22Rv1 (cell line): ENCODE results near the gene STRADB.

Experiments used
- ZFX ChIP-seq: fragments of 450-650 bp; IDR thresholded peaks from 2 replicates; pipeline ENCODE4 v1.6.1; 2017; ENCODE audit warnings: antibody characterized with exemption, borderline replicate concordance
- TF ChIP-seq, protein P1 (sequence below): fragments of 450-650 bp; IDR thresholded peaks from 2 replicates; pipeline ENCODE4 v1.5.1; 2017; ENCODE audit warnings: mild to moderate bottlenecking

DNA sequence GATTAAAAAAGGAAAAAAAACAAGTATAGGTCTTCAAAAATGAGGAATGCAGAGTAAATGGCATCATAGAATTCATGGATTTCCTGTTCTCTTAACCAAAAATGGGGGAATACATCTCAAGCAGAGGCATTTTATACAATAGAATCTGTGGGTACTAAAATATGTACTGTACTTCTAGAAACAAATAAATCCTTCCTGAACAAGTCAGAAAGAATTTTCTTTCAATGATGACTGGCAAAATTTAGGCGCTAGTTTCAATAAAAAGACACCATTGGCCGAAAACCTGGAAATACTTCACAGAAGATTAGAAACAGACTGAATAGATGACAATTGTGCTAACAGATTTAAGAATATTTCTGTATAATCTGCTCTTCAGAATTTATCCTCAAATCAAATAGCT, 15.4 kb upstream of the STRADB start:
- TF ChIP-seq, protein P1, sequence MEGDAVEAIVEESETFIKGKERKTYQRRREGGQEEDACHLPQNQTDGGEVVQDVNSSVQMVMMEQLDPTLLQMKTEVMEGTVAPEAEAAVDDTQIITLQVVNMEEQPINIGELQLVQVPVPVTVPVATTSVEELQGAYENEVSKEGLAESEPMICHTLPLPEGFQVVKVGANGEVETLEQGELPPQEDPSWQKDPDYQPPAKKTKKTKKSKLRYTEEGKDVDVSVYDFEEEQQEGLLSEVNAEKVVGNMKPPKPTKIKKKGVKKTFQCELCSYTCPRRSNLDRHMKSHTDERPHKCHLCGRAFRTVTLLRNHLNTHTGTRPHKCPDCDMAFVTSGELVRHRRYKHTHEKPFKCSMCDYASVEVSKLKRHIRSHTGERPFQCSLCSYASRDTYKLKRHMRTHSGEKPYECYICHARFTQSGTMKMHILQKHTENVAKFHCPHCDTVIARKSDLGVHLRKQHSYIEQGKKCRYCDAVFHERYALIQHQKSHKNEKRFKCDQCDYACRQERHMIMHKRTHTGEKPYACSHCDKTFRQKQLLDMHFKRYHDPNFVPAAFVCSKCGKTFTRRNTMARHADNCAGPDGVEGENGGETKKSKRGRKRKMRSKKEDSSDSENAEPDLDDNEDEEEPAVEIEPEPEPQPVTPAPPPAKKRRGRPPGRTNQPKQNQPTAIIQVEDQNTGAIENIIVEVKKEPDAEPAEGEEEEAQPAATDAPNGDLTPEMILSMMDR = no peak
- no peak for TF ChIP-seq ZFX
